Lower leg skin (tissue), 4 donors: ENCODE results near the gene P2RX6. TPM values are rescaled to one million over a fixed set of nuclear protein-coding genes. Genes with fewer than 3 reads are reported as not detected.

Source experiments
- DNase-seq, 2 donors: peaks; one replicate each; pipeline ENCODE4 v3.0.0-alpha.2; 2019; ENCODE audit warnings: low spot score in 2 of 2
- H3K4me3 ChIP-seq: fragments of 200-600 bp; sonication (generic); 2 replicates; pipeline ENCODE4 v1.5.1; 2017; ENCODE audit warnings: mild to moderate bottlenecking, low read depth; ENCODE audit not compliant: poor library complexity, severe bottlenecking
- POLR2A ChIP-seq, 2 donors: fragments of 450-650 bp; IDR thresholded peaks; one replicate each; pipeline ENCODE4 v1.6.1; 2016 to 2017; ENCODE audit warnings: antibody characterized with exemption in 2 of 2, mild to moderate bottlenecking in 1 of 2, moderate library complexity in 1 of 2
- WGBS, 2 donors: methylation state at CpG; one replicate each; pipeline ENCODE4 v1.1.5; 2018; 5-methylcytosine and 5-hydroxymethylcytosine counted together
- intact Hi-C: fragments of 100-400 bp; cut with DNase I; formaldehyde crosslinking; loops from one replicate; pipeline ENCODE4 v1.15.0; 2023; ENCODE audit warnings: low total_unique reads
- total RNA-seq, 4 donors: library from RNA; depleted of rRNA; stranded (reverse); fragments of >200 nt; gene quantifications; one replicate each; pipeline ENCODE4 v1.1.0, GENCODE V29; 2016
- TF ChIP-seq, protein P1 (sequence below), 3 donors: fragments of 450-650 bp; IDR thresholded peaks; one replicate each; pipeline ENCODE4 v1.5.1; 2016; ENCODE audit warnings: antibody characterized with exemption in 3 of 3, mild to moderate bottlenecking in 3 of 3, moderate library complexity in 2 of 3

The P2RX6 gene
- total RNA-seq, 4 donors from 2014 or later = 0.12 to 2.6 (median 0.87) TPM

DNA sequence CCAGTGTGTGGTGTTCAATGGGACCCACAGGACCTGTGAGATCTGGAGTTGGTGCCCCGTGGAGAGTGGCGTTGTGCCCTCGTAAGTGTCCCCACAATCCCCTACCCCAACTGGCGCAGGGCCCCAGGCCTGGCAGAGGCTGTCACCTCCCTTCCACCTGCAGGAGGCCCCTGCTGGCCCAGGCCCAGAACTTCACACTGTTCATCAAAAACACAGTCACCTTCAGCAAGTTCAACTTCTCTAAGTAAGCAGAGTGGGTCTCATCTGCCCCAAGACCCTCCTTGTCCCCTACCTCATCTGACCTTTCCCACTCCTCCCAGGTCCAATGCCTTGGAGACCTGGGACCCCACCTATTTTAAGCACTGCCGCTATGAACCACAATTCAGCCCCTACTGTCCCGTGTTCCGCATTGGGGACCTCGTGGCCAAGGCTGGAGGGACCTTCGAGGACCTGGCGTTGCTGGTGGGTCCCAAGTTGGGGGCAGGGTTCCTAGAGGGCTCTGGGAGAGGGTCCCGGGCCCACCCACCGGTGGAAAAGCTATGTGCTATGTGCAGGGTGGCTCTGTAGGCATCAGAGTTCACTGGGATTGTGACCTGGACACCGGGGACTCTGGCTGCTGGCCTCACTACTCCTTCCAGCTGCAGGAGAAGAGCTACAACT is 8.1 kb downstream of the P2RX6 start:
- no peak overlapping the region for H3K4me3 ChIP-seq
- WGBS, 2 donors = 75 to 82% methylated on average over 13 of the region's 13 CpGs
- no peak for DNase-seq
- TF ChIP-seq, protein P1, sequence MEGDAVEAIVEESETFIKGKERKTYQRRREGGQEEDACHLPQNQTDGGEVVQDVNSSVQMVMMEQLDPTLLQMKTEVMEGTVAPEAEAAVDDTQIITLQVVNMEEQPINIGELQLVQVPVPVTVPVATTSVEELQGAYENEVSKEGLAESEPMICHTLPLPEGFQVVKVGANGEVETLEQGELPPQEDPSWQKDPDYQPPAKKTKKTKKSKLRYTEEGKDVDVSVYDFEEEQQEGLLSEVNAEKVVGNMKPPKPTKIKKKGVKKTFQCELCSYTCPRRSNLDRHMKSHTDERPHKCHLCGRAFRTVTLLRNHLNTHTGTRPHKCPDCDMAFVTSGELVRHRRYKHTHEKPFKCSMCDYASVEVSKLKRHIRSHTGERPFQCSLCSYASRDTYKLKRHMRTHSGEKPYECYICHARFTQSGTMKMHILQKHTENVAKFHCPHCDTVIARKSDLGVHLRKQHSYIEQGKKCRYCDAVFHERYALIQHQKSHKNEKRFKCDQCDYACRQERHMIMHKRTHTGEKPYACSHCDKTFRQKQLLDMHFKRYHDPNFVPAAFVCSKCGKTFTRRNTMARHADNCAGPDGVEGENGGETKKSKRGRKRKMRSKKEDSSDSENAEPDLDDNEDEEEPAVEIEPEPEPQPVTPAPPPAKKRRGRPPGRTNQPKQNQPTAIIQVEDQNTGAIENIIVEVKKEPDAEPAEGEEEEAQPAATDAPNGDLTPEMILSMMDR (IDR thresholded peaks at IDR 0.05) = no peak
- no peak for TF ChIP-seq POLR2A (IDR thresholded peaks at IDR 0.05)
- intact Hi-C loops = no loop called here

DNA sequence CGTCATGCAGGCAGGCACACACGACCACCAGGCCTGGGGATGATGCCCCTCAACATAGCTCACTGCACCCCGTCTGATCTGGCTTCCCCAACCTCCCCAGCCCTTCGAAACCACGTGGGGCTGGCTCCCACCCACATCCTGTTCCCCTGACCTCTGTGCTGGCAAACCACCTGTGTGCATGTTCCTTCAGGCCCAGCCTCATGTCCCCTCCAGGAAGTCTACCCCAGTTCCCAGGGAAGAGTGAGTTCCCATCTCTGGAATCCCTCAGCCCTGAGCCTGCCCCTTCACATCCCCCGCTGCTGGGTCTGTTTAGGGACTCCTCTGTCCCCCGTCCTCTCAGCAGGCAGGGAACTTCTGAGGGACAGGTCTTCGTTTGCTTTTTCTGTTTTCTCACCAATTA is 10.3 kb downstream of the P2RX6 start:
- DNase-seq = no peak
- no peak for TF ChIP-seq POLR2A (IDR thresholded peaks at IDR 0.05)
- TF ChIP-seq, protein P1 (IDR thresholded peaks at IDR 0.05) = no peak
- 52 to 54% methylated on average over 8 of the region's 8 CpGs for WGBS, 2 donors
- intact Hi-C loops = loop anchor here (5.0 kb wide), 1 partner anchor 1687 kb away; no protein-coding TSS in a partner anchor
- no peak overlapping the region for H3K4me3 ChIP-seq

DNA sequence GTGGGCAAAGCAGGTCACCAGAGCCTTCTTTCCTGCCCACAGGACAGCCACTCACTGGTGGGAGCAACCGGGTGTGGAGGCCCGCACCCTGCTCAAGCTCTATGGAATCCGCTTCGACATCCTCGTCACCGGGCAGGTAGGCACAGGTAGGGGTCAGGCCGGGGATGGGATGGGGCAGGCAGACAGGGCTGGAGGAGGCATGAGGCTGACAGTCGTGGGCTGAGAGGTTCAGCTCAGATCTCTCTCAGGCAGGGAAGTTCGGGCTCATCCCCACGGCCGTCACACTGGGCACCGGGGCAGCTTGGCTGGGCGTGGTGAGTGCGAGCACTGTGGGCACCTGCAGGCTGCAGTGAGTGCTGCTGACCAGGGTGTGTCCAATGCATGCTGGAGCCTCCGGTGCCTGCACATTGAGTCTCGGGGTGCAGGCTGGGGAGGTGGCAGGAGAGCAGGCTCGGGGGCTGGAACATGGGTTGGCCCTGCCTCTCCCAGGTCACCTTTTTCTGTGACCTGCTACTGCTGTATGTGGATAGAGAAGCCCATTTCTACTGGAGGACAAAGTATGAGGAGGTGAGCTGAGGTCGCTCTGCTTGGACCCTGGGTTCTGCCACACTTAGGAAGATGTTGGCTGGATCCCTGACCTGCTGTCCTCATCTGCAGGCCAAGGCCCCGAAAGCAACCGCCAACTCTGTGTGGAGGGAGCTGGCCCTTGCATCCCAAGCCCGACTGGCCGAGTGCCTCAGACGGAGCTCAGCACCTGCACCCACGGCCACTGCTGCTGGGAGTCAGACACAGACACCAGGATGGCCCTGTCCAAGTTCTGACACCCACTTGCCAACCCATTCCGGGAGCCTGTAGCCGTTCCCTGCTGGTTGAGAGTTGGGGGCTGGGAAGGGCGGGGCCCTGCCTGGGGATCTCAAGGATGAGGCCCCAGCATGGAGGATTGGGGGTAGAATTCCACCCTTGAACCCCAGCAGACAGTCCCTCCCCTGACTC is 11.1 kb downstream of the P2RX6 start:
- TF ChIP-seq POLR2A (IDR thresholded peaks at IDR 0.05) = no peak
- TF ChIP-seq, protein P1 (IDR thresholded peaks at IDR 0.05) = no peak
- no peak for DNase-seq
- no peak overlapping the region for H3K4me3 ChIP-seq
- 75 to 79% methylated on average over 14 to 22 of the region's 27 CpGs for WGBS, 2 donors
- intact Hi-C loops = loop anchor here (5.0 kb wide), 1 partner anchor 1686 kb away; no protein-coding TSS in a partner anchor

DNA sequence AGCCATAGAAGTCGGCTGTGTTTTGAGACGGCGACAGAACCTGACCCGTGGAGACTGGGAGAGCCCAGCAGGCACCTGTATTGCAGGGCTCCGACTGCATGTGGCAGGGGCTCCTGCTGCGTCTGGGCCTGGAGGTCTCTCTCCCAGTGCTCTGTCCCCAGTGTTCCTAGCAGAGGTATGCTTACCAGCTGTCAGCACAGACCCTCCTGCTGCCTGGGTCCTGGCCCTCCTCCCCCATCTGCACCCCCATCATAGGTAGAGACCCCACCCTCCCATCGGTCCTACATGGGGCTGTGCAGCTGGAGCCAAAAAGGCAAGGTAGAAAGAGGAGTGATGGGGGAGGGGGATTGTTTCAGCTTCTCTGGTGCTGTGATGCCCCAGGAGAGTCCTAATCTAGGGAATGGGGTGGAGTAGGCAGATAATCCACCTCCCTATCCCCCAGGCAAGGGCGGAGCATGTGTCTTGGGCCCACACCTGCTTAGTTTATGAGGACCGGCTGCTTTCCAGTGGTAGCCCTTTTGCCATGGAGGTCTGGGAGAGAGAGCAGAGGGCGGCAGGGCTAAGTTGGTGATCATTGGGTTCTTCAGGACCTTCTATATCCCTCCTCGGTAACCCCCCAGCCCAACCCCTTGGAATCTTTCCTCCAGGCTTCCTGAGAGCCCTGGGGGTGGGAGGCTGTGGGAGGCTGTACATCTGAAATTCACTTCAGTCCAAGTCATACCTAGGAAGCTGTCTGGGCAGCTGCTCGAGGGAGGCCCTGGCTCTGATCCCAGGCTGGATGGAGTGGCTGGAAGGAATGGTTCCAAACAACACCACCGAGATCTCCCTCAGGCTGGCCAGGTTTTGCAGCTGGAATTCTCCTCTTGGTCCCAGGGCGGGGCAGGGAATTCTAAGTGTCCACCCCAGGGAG is 12.1 kb downstream of the P2RX6 start:
- intact Hi-C loops = loop anchor here (5.0 kb wide), 1 partner anchor 1685 kb away; no protein-coding TSS in a partner anchor
- TF ChIP-seq, protein P1 (IDR thresholded peaks at IDR 0.05) = no peak
- 62 to 68% methylated on average over 14 of the region's 14 CpGs for WGBS, 2 donors
- no peak for DNase-seq
- no peak overlapping the region for H3K4me3 ChIP-seq
